ENCODE data around the gene YAP1.

The YAP1 gene

DNA sequence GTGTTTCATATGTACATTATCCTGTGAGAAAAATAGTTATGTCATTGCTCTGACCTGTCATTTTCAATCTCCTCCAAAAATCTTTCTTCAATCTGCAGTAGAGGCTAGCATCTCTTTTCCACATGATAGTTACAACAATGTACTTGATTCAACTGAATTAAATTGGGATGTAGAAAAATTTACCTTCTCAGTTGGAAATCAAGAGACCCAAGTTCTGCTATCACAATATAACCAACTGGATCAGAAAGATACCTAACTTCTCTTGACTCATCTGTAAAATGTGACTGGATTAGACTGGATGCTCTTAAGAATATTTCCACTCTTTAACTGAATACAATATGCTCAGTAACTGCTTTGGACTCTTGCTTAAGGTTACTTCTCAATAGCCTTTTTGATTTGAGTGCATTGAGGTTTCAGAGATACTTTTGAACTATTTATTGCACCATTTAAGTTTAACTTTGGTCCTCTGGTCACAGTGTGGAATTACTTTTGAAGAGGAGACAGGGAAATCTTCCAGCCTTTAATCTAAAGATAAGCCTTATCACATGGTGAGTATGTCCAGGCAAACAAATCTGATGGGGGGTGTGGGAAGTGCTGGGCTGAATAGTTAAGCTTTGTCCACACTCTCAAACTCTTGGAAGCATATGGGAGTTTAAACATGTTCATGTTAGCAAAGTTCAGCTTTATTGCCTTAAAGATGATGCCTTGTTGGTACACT is 82.3 kb downstream of the YAP1 start:
- TF ChIP-seq, protein P1, sequence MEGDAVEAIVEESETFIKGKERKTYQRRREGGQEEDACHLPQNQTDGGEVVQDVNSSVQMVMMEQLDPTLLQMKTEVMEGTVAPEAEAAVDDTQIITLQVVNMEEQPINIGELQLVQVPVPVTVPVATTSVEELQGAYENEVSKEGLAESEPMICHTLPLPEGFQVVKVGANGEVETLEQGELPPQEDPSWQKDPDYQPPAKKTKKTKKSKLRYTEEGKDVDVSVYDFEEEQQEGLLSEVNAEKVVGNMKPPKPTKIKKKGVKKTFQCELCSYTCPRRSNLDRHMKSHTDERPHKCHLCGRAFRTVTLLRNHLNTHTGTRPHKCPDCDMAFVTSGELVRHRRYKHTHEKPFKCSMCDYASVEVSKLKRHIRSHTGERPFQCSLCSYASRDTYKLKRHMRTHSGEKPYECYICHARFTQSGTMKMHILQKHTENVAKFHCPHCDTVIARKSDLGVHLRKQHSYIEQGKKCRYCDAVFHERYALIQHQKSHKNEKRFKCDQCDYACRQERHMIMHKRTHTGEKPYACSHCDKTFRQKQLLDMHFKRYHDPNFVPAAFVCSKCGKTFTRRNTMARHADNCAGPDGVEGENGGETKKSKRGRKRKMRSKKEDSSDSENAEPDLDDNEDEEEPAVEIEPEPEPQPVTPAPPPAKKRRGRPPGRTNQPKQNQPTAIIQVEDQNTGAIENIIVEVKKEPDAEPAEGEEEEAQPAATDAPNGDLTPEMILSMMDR (IDR thresholded peaks at IDR 0.05): no peak
- H3K9me3 ChIP-seq: no peaks in the 10 kb centered on the region
- no peak overlapping the region for H3K27ac ChIP-seq

DNA sequence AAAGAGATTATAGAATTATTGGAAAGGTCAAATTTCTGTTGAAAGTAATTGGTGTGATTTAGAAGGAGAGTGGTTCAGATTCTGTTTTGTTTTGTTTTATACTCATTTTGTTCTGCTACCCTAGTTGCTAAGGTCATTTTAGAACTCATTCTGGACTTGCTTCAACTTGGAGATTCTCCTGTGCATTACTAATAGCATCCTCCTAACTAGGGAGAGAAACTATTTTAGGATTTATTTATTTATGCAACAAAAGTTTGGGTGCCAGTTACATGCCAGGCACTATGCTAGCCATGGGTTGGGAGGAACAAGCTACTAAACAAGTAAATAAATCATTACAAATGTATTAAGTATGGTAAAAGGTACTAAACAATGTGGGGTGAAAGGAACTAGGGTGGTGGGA is 84.0 kb downstream of the YAP1 start:
- H3K4me3 ChIP-seq: no peak overlapping the region
- no peak for DNase-seq
- peak overlapping the region in 1 of 2 donors; percentile 27 for H3K27ac ChIP-seq
- H3K36me3 ChIP-seq: no peaks in the 10 kb centered on the region
- intact Hi-C loops (cut with DNase I; ENCODE audit: low total_unique reads): no loop called here
- H3K27me3 ChIP-seq: no peaks in the 10 kb centered on the region
- peaks cover 0 to 82% (median 13%) of the 10 kb centered on the region in 4 donors for H3K4me1 ChIP-seq
- no peaks in the 10 kb centered on the region for H3K9me3 ChIP-seq
- TF ChIP-seq, protein P1 (IDR thresholded peaks at IDR 0.05): no peak

More for the DNA sequence above, 82.3 kb downstream of the YAP1 start:
- H3K36me3 ChIP-seq: no peaks in the 10 kb centered on the region
- no peak overlapping the region for H3K4me3 ChIP-seq
- H3K4me1 ChIP-seq: peaks cover 0 to 82% (median 16%) of the 10 kb centered on the region in 4 donors
- DNase-seq: no peak
- intact Hi-C loops (cut with DNase I; ENCODE audit: low total_unique reads): no loop called here
- H3K27me3 ChIP-seq: no peaks in the 10 kb centered on the region

DNA sequence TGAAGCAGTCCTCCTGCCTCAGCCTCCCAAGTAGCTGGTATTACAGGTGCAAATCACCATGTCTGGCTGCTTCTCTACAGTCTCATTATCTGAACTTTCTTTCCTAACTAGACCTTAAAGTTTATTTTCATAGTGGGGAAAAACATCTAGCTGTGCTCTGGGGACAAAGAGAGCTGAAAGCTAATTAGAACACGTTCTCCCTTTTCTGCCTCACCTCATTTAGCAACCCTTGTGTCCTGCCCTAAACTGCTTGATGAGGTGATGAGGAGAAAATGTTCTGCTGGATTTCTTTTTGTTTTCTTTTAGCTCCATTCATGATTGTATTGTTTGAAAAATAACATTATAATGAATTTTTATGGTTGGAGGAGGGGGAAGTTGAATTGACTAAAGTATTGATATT is 84.7 kb downstream of the YAP1 start:
- intact Hi-C loops (cut with DNase I; ENCODE audit: low total_unique reads): no loop called here
- TF ChIP-seq, protein P1 (IDR thresholded peaks at IDR 0.05): no peak
- no peak for DNase-seq
- no peaks in the 10 kb centered on the region for H3K36me3 ChIP-seq
- H3K27ac ChIP-seq: peak overlapping the region in 1 of 2 donors; percentile 27
- no peak overlapping the region for H3K4me3 ChIP-seq
- H3K9me3 ChIP-seq: no peaks in the 10 kb centered on the region
- no peaks in the 10 kb centered on the region for H3K27me3 ChIP-seq
- peaks cover 0 to 82% (median 12%) of the 10 kb centered on the region in 4 donors for H3K4me1 ChIP-seq

DNA sequence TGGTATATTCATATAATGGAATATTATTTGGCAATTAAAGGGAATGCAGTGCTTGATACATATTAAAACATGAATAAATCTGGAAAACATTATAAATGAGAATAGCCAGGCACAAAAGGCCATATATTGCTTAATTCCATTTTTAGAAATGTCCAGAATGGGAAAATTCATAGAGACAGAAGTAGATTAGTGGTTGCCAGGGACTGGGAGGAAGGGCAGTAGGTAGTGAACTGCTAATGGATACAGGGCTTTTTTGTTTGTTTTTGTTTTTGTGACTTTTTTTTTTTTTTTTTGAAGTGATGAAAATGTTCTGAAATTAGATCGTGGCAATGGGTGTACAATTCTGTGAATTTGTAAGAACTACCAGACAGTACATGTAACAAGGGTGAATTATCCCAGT is 86.1 kb downstream of the YAP1 start:
- Histone ChIP-seq H3K9me3 (no peaks in the 10 kb centered on the region), H3K27me3 (no peaks in the 10 kb centered on the region), H3K4me1 (peaks cover 0 to 78% (median 11%) of the 10 kb centered on the region in 4 donors), H3K4me3 (no peak overlapping the region), H3K36me3 (no peaks in the 10 kb centered on the region), H3K27ac (no peak overlapping the region)
- intact Hi-C loops (cut with DNase I; ENCODE audit: low total_unique reads): no loop called here
- no peak for DNase-seq
- TF ChIP-seq, protein P1 (IDR thresholded peaks at IDR 0.05): no peak

DNA sequence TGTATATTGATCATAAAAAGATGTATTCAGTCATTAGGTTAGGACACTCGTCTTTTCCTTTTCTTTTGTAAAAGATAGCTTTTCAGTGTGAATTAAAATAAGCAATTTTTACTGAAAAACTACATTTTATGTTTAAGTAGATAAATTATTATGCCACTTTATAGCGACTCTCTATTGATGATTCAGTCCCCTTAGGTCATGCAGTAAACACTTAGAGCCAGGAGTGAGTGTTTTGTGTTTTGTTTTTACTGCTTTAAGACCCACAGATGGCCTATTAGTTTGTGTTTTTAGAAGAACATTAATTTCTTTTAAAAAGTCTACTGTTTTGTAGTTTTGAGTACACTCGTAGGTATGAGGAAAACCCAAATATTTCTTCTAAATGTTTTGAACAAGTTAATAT is 86.6 kb downstream of the YAP1 start:
- intact Hi-C loops (cut with DNase I; ENCODE audit: low total_unique reads): no loop called here
- DNase-seq: no peak
- Histone ChIP-seq H3K4me1 (peaks cover 0 to 78% (median 11%) of the 10 kb centered on the region in 4 donors), H3K36me3 (no peaks in the 10 kb centered on the region), H3K27me3 (no peaks in the 10 kb centered on the region), H3K9me3 (no peaks in the 10 kb centered on the region), H3K27ac (no peak overlapping the region), H3K4me3 (no peak overlapping the region)
- TF ChIP-seq, protein P1 (IDR thresholded peaks at IDR 0.05): no peak
